Lower leg skin (tissue), 3 donors: Measurements from ENCODE around the gene ETFRF1.

Experiments used
- CTCF ChIP-seq, 3 donors: fragments of 450-650 bp; IDR thresholded peaks; one replicate each; pipeline ENCODE4 v1.5.1; 2016; ENCODE audit warnings: antibody characterized with exemption in 3 of 3, mild to moderate bottlenecking in 3 of 3, moderate library complexity in 2 of 3
- POLR2A ChIP-seq, 2 donors: fragments of 450-650 bp; IDR thresholded peaks; one replicate each; pipeline ENCODE4 v1.6.1; 2016 to 2017; ENCODE audit warnings: antibody characterized with exemption in 2 of 2, mild to moderate bottlenecking in 1 of 2, moderate library complexity in 1 of 2

DNA sequence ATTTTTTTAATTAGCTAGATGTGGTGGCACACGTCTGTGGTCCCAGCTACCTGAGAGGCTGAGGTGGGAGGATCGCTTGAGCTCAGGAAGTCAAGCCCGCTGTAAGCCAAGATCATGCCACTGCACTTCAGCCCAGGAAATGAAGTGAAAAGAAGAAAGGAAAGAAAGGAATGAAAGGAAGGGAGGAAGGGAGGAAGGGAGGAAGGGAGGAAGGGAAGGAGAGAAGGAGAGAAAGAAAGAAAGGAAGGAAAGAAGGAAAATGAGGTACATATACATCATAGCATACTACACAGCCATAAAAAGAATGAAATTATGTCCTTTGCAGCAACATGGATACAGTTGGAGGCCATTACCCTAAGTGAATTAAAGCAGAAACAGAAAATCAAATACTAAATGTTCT, 12.3 kb upstream of the ETFRF1 start:
- TF ChIP-seq CTCF (IDR thresholded peaks at IDR 0.05): no peak
- TF ChIP-seq POLR2A (IDR thresholded peaks at IDR 0.05): no peak
